ENCODE data around the gene MRPL38. TPM values are rescaled to one million over a fixed set of nuclear protein-coding genes. Genes with fewer than 3 reads are reported as not detected.
"Not testable (repeated sequence)": the region's sequence is repeated elsewhere in the genome, so short reads cannot be mapped to it uniquely, and the experiment has no call there.

MRPL38 gene
- total RNA-seq, 3 donors from 2014 or later (not counting 1 experiment from before 2014, with no cell fraction given) = 68.6 to 110 (median 96.7) TPM

DNA sequence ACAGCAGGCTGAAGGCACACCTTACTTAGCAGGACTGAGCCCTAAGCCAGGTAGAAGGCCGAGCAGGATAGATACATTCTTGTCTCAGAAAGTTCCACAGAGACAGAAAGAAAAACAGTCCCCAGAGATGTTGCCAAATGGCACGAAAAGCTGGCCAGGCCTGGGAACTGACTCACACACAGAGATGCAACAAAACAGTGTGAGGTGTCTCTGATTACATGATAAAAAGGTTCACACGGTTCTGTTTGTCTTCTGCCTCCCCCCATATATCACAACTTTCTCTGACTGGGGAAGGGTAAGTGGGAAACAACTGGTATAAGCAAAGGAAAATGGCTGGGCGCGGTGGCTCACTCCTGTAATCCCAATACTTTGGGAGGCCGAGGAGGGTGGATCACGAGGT, 51.3 kb downstream of the MRPL38 start:
- Mint-ChIP-seq H3K27me3 (ENCODE audit: low read depth in 2 of 2) (no peaks in the 10 kb centered on the region), H3K4me1 (peaks cover 8 to 23% of the 10 kb centered on the region in 2 donors), H3K36me3 (no peaks in the 10 kb centered on the region), H3K9me3 (no peaks in the 10 kb centered on the region), H3K27ac (no peak overlapping the region), H3K4me3 (peak overlapping the region; percentile 62)
- intact Hi-C loops (cut with micrococcal nuclease) = no loop called here
- no peak overlapping the region for H3K27ac ChIP-seq (ENCODE audit: low read length)
- no peaks in the 10 kb centered on the region for H3K9me3 ChIP-seq (ENCODE audit: control insufficient read depth, insufficient read depth, low read length)
- 97% methylated on average over 6 of the region's 7 CpGs for WGBS (ENCODE audit: insufficient coverage)
- H3K36me3 ChIP-seq (ENCODE audit: control insufficient read depth, insufficient read depth, low read length) = peaks cover 27% of the 10 kb centered on the region
- TF ChIP-seq, protein P1, sequence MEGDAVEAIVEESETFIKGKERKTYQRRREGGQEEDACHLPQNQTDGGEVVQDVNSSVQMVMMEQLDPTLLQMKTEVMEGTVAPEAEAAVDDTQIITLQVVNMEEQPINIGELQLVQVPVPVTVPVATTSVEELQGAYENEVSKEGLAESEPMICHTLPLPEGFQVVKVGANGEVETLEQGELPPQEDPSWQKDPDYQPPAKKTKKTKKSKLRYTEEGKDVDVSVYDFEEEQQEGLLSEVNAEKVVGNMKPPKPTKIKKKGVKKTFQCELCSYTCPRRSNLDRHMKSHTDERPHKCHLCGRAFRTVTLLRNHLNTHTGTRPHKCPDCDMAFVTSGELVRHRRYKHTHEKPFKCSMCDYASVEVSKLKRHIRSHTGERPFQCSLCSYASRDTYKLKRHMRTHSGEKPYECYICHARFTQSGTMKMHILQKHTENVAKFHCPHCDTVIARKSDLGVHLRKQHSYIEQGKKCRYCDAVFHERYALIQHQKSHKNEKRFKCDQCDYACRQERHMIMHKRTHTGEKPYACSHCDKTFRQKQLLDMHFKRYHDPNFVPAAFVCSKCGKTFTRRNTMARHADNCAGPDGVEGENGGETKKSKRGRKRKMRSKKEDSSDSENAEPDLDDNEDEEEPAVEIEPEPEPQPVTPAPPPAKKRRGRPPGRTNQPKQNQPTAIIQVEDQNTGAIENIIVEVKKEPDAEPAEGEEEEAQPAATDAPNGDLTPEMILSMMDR (IDR thresholded peaks at IDR 0.05) = no peak
- no peak for DNase-seq
- no peaks in the 10 kb centered on the region for H3K27me3 ChIP-seq (ENCODE audit: control insufficient read depth, insufficient read depth, low read length)
- ATAC-seq = no peak
- H3K4me1 ChIP-seq (ENCODE audit: control insufficient read depth, insufficient read depth, low read length) = peaks cover 33% of the 10 kb centered on the region
- no peak overlapping the region for H3K4me3 ChIP-seq (ENCODE audit: low read length)

DNA sequence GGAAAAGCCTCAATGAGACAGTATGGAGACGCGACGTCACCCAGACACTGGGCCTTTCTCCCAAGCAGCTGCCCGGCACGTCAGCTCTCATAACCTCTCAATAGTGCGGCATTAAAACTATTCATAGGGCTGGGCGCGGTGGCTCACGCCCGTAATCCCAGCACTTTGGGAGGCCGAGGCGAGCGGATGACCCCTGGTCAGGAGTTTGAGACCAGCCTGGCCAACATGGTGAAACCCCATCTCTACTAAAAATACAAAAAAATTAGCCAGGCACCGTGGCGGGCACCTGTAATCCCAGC, 53.0 kb downstream of the MRPL38 start:
- DNase-seq; intact Hi-C loops (cut with micrococcal nuclease); H3K4me3 ChIP-seq (ENCODE audit: low read length); H3K27ac ChIP-seq (ENCODE audit: low read length); H3K27me3 Mint-ChIP-seq (ENCODE audit: low read depth in 2 of 2); ATAC-seq; H3K27ac Mint-ChIP-seq; H3K27me3 ChIP-seq (ENCODE audit: control insufficient read depth, insufficient read depth, low read length); H3K9me3 ChIP-seq (ENCODE audit: control insufficient read depth, insufficient read depth, low read length); H3K36me3 Mint-ChIP-seq; H3K9me3 Mint-ChIP-seq; H3K4me3 Mint-ChIP-seq: not testable (repeated sequence)
- WGBS (ENCODE audit: insufficient coverage) = 96% methylated on average over 15 of the region's 15 CpGs
- H3K36me3 ChIP-seq (ENCODE audit: control insufficient read depth, insufficient read depth, low read length) = peaks cover 45% of the 10 kb centered on the region
- H3K4me1 ChIP-seq (ENCODE audit: control insufficient read depth, insufficient read depth, low read length) = peaks cover 25% of the 10 kb centered on the region
- peaks cover 10 to 24% of the 10 kb centered on the region in 2 donors for H3K4me1 Mint-ChIP-seq

DNA sequence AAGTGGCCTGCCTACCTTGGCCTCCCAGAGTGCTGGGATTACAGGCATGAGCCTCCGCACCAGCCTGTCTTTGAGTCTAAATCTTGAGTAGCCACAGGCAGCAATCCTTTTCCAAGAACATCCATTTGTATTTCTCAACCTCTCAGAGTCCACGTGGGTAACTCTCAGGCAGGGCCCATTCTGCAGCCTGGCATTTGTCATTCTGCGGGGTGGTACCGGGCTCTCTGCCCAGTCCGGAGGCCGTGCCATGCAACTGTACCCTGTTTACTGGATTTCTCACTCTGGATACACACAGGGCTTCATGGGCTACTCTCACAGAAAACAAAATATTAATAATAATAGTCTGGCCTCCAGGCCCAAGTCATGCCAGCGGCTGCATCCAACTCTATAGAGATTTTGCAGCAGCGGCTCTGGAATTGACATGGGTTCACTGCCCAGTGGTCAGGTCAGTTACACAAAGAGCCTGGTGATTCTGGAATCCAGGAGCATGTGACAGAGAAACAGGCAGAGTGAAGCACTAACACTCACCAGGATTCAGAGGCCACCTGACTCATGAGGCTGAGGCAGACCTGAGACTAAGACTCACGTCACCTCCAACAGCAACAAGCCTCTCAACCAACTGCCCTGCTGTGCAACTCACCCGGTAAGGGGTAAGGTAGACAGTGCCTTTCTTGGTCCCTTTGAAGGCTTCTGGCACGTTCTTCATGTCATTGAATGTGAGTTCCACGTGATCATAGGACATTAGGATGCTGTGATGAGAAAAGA, 53.6 kb downstream of the MRPL38 start:
- H3K36me3 ChIP-seq (ENCODE audit: control insufficient read depth, insufficient read depth, low read length) = peaks cover 50% of the 10 kb centered on the region
- intact Hi-C loops (cut with micrococcal nuclease) = no loop called here
- no peaks in the 10 kb centered on the region for H3K9me3 ChIP-seq (ENCODE audit: control insufficient read depth, insufficient read depth, low read length)
- DNase-seq (no peak), ATAC-seq (no peak)
- peaks cover 21% of the 10 kb centered on the region for H3K4me1 ChIP-seq (ENCODE audit: control insufficient read depth, insufficient read depth, low read length)
- H3K4me3 ChIP-seq (ENCODE audit: low read length) = no peak overlapping the region
- Mint-ChIP-seq H3K9me3 (no peaks in the 10 kb centered on the region), H3K36me3 (no peaks in the 10 kb centered on the region), H3K27ac (no peak overlapping the region), H3K27me3 (ENCODE audit: low read depth in 2 of 2) (no peaks in the 10 kb centered on the region), H3K4me3 (no peak overlapping the region), H3K4me1 (peaks cover 5 to 18% of the 10 kb centered on the region in 2 donors)
- no peaks in the 10 kb centered on the region for H3K27me3 ChIP-seq (ENCODE audit: control insufficient read depth, insufficient read depth, low read length)
- TF ChIP-seq, protein P1 (IDR thresholded peaks at IDR 0.05) = no peak
- 98% methylated on average over 12 of the region's 12 CpGs for WGBS (ENCODE audit: insufficient coverage)
- H3K27ac ChIP-seq (ENCODE audit: low read length) = no peak overlapping the region

DNA sequence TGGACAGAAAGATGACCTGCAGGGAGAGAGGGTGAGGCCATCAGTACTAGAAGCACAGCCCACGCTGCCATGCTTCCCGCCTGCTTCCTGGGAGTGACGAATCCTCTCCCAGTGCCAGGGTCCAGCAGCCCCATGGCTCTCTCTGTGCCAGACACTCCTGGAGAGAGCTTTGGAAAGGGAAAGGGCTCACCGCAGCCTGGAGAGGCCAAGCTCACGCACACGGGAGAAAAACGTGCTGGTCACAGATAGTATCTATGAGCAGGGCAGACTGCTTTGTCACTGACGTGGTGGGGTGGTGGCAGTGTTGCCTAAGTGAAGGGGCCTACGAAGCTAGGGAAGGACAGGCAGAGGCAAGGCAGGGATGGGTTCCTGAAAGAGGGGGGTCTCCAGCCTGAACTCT, 55.0 kb downstream of the MRPL38 start:
- TF ChIP-seq, protein P1 (IDR thresholded peaks at IDR 0.05) = no peak
- Mint-ChIP-seq H3K36me3 (no peaks in the 10 kb centered on the region), H3K4me1 (peaks cover 10 to 27% of the 10 kb centered on the region in 2 donors), H3K9me3 (no peaks in the 10 kb centered on the region), H3K27me3 (ENCODE audit: low read depth in 2 of 2) (no peaks in the 10 kb centered on the region), H3K27ac (no peak overlapping the region), H3K4me3 (no peak overlapping the region)
- intact Hi-C loops (cut with micrococcal nuclease) = no loop called here
- Histone ChIP-seq H3K4me3 (ENCODE audit: low read length) (no peak overlapping the region), H3K27me3 (ENCODE audit: control insufficient read depth, insufficient read depth, low read length) (no peaks in the 10 kb centered on the region), H3K36me3 (ENCODE audit: control insufficient read depth, insufficient read depth, low read length) (peaks cover 55% of the 10 kb centered on the region), H3K27ac (ENCODE audit: low read length) (no peak overlapping the region), H3K4me1 (ENCODE audit: control insufficient read depth, insufficient read depth, low read length) (peaks cover 28% of the 10 kb centered on the region), H3K9me3 (ENCODE audit: control insufficient read depth, insufficient read depth, low read length) (no peaks in the 10 kb centered on the region)
- WGBS (ENCODE audit: insufficient coverage) = 92% methylated on average over 9 of the region's 9 CpGs
- DNase-seq = no peak
- ATAC-seq = no peak
